GM10248 (cell line): ENCODE data around the gene KHDC1.

Experiments
- CTCF ChIA-PET: fragments of 300-600 bp; sonication (Branson Sonifier 250); formaldehyde crosslinking; extraction: SDS; loops from one replicate; lab custom pipeline; 2021; ENCODE audit warnings: antibody characterized with exemption; lab: Yijun Ruan, JAX
- POLR2A ChIA-PET: fragments of 350-650 bp; sonication (Branson Sonifier 250); formaldehyde crosslinking; extraction: SDS; loops from one replicate; lab custom pipeline; 2020; ENCODE audit warnings: antibody characterized with exemption; lab: Yijun Ruan, JAX
- DNase-seq: peaks from one replicate; pipeline ENCODE4 v3.0.0; 2012; ENCODE audit errors: extremely low spot score
- CTCF ChIP-seq: IDR thresholded peaks from 2 replicates; pipeline ENCODE4 v1.5.1; 2012; ENCODE audit warnings: mild to moderate bottlenecking, low read depth; ENCODE audit errors: extremely low read depth, missing control alignments, control extremely low read depth

Gene KHDC1

DNA sequence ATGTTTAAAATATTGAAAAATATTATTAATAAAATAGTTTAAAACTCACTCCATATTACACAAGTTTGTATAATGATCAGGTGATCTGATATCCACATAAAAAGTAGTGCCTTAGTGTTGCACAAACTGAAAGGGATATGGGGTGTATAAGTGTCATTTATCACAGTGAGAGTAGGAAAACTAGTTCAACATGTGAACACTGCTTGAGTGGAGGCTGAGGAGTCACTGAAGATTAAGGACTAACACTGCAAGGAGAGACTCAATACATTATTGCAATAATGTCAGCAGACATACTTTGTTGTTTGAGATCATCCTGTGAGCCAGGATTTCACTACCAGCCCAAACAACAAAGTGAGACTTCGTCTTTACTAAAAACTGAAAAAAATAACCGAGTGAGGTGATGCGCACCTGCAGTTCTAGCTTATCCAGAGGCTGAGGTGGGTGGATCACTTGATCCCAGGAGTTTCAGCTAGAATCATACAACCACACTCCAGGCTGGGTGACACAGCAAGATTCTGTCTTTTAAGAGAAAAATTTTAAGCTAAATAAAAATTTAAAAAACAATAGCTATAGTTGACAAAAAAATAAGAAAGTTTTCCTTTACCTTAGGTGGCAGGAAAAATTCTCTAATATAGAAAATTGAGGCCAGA is 35.3 kb downstream of the KHDC1 start:
- ChIA-PET CTCF (interaction anchor here (1.4 kb wide), 1 partner anchor 18 kb away, joined by 3 read pairs; no protein-coding TSS in a partner anchor), POLR2A (no interaction called here)
- no peak for TF ChIP-seq CTCF
- DNase-seq, result no peak

- no peak for DNase-seq
- POLR2A ChIA-PET, result no interaction called here
- CTCF ChIA-PET, result no interaction called here
- TF ChIP-seq CTCF, result no peak
These were observed 37.6 kb downstream of the KHDC1 start, which contains the start of gene KHDC1L for GRCh38 chr6:73225396-73225795. Gene KHDC1L (minus strand): TSS chr6:73225496. CDS start chr6:73225408, 88 bp downstream.

DNA sequence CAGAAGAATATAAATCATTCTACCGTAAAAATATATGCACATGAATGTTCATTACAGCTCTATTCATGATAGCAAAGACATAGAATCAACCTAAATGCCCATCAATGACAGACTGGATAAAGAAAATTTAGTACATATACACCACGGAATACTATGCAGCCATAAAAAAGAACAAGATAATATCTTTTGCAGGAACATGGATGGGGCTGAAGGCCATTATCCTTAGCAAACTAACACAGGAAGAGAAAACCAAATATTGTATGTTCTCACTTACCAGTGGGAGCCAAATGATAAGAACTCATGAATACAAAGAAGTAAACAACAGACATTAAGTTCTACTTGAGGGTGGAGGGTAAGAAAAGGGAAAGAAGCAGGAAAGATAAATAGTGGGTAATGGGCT is 46.1 kb downstream of the KHDC1 start:
- ChIA-PET CTCF (interaction anchor here (1.1 kb wide), 1 partner anchor 36 kb away, joined by 3 read pairs; no protein-coding TSS in a partner anchor), POLR2A (no interaction called here)
- TF ChIP-seq CTCF, result no peak
- DNase-seq, result no peak

DNA sequence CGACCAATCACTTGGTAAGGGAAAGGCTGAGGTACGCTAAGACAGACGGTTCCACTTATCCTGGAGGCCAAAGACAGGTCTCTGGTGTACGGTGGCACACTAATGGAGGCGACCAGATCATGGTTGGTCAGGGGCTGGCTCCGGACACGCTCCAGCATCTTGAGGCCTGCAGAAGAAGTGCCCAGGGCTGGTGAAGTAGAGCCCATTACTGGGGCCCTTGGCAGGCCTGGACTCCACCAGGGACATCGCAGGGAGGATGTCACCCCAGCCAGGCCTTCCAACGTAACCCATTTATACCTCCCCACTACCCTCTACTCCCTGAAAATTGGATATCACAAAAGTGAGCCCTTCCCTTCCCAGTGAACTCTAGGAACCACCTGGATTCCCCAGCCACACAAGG is 53.9 kb downstream of the KHDC1 start:
- DNase-seq, result no peak
- no peak for TF ChIP-seq CTCF
- ChIA-PET POLR2A (no interaction called here), CTCF (no interaction called here)

- DNase-seq, result no peak
- ChIA-PET POLR2A (no interaction called here), CTCF (no interaction called here)
- TF ChIP-seq CTCF, result no peak
These were observed 55.7 kb downstream of the KHDC1 start for GRCh38 chr6:73207221-73207837.

DNA sequence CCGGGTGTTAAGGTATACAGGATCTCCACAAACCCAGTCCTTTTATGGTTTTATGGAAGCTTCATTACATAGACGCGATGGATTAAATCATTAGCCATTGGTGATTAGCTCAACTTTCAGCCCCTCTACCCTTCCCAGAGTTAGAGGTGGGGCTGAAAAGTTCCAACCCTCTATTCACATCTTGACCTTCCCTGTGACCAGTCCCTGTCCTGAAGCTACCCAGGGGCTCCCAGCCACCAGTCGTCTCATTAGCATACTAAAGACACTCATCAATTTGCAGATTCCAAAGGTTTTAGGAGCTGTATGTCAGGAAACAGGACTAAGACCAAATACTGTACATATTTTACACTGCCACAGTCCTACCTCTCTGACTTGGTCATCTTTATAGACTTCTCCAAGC is 58.7 kb downstream of the KHDC1 start:
- no peak for TF ChIP-seq CTCF
- CTCF ChIA-PET, result no interaction called here
- DNase-seq, result no peak
- POLR2A ChIA-PET, result no interaction called here
